ENCODE data around the gene PTPRA.

Gene PTPRA

DNA sequence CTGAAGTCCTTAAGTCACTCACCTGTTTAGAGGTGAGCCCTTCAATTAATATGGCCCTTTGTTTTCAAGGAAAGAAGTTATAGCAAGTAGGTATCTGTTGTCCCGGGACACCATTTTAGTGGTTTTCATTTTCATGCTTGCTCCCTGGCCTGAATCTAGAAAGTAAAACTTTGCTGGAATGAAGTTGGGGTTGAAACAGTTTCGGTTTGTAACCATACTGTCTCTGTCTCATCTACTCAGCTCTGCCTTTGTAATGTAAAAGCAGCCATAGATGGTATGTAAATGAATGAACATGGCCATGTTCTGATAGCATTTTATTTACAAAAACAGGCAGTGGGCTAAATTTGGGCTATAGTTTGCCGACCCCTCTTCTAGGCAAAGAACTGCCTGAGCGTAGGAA, 105.2 kb downstream of the PTPRA start:
- H3K4me3 ChIP-seq (ENCODE audit: low read depth, low read length), result no peak overlapping the region
- no peak for TF ChIP-seq CTCF (IDR thresholded peaks at IDR 0.05; ENCODE audit: borderline replicate concordance, insufficient read depth, low read depth, low read length)

- no peak overlapping the region for H3K4me3 ChIP-seq (ENCODE audit: low read depth, low read length)
- TF ChIP-seq CTCF (IDR thresholded peaks at IDR 0.05; ENCODE audit: borderline replicate concordance, insufficient read depth, low read depth, low read length), result no peak
These were observed 108.4 kb downstream of the PTPRA start for GRCh38 chr20:2981646-2982045.

DNA sequence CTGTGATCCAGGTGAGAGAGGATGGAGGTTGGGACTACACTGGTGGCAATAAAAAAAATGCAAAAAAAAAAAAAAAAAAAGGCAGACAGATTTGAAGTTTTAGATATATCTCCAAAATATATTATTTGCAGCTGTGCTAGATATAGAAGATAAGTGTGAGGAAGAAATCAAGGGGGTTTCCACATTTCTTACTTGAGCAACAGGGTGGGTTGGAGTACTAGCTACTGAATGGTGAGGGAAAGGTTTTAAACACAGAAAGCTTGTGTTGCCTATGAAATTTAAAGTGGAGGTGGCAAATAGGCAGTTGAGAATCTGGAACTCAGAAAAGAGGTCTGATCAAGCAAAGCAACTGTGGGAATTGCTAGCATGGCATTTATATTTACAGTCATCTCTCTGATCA, 110.2 kb downstream of the PTPRA start:
- no peak for TF ChIP-seq CTCF (IDR thresholded peaks at IDR 0.05; ENCODE audit: borderline replicate concordance, insufficient read depth, low read depth, low read length)
- no peak overlapping the region for H3K4me3 ChIP-seq (ENCODE audit: low read depth, low read length)

DNA sequence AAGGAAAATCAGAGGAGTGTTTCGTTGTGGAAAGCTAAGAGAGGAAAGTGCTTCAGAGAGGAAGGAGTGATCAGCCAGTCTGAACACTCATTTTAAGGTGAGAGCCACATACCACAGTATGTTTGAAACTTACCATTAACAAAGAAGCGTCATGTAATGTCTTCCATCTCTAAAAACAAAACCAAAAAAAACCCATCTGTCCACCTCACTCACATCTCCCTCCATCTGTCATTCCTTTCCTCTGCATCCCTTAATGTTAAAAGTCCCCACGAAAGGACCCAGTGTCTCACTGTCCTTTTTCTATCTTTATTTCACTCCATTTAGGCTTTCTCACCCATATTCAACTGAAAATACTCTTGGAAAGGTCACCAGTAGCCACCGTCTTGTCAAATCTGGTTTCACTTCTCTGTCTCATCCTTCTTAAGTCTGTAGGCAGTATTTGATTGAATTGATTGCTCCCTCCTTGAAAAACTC, 110.8 kb downstream of the PTPRA start:
- no peak overlapping the region for H3K4me3 ChIP-seq (ENCODE audit: low read depth, low read length)
- TF ChIP-seq CTCF (IDR thresholded peaks at IDR 0.05; ENCODE audit: borderline replicate concordance, insufficient read depth, low read depth, low read length), result no peak

DNA sequence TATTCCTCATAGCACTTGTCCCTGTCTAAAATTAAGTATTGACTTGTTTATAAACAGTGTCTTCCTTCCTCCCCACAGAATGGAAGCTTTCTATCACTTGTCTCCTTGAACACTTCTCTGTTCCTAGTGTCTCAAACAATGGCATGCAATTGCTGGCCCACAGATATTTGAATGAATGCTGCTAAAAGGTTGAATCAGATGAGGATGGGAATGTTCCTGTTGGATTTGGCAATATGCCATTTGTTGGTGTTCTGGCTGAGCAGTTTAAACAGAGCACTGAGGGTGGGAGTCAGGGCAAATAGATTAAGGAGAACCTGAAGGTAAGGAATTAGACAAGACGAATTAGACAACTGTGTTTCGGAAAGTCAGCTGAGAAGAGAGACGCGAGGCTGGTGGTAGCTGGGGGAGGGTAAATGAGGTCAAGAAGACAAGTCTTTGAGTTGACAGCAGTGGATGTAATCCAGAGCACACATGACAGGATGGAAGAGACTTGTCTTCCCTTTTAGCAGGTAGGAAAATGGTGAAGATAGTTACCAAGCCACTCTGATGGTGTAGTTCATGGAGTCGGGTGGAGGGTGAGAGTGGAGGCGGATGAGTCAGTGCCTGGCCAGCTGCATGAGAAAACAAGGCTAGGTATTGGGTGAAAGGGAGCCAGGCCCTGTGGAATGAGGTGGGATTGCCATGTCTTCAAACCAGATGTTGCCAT, 111.8 kb downstream of the PTPRA start:
- TF ChIP-seq CTCF (IDR thresholded peaks at IDR 0.05; ENCODE audit: borderline replicate concordance, insufficient read depth, low read depth, low read length), result no peak

DNA sequence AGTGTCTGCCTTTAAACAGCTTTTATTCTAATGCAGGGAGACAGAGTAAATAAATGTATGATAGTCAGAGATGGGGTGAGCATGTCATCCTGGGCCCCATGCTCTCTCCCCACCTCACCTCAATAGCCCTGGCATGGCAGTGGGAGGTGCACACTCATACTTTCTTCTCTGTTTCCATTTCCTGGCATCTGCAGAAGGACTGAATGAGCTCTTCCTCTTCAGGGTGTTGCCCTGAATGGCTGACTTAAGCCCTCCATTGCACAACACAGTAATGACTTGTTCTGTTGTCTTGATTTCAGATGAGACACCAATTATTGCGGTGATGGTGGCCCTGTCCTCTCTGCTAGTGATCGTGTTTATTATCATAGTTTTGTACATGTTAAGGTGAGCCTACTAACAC, 113.2 kb downstream of the PTPRA start:
- no peak for TF ChIP-seq CTCF (IDR thresholded peaks at IDR 0.05; ENCODE audit: borderline replicate concordance, insufficient read depth, low read depth, low read length)
- no peak overlapping the region for H3K4me3 ChIP-seq (ENCODE audit: low read depth, low read length)

More for the DNA sequence above, 111.8 kb downstream of the PTPRA start:
- H3K4me3 ChIP-seq (ENCODE audit: low read depth, low read length), result no peak overlapping the region

DNA sequence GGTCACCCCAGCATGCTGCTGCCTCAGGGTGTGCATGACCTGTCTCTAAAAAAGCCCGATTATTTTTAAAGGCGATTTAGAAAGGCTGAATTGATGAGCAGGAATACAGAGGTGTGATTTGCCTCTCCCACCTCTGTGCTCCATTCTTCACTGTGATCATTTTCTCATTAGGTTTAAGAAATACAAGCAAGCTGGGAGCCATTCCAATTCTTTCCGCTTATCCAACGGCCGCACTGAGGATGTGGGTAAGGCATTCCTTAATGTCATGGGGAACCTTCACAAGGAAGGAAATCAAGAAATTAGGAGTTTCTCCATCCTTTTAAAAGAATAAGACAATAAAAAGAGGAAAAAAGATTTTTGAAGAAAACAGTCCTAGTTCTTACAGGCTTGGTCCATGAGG, 114.6 kb downstream of the PTPRA start:
- TF ChIP-seq CTCF (IDR thresholded peaks at IDR 0.05; ENCODE audit: borderline replicate concordance, insufficient read depth, low read depth, low read length), result no peak
- no peak overlapping the region for H3K4me3 ChIP-seq (ENCODE audit: low read depth, low read length)

Measured in GM12875 (cell line).